Fibroblast of pulmonary artery (primary cell): ENCODE measurements around the gene OR2T4.

ENCODE experiments used
- DNase-seq: peaks from one replicate; pipeline ENCODE4 v3.0.0-alpha.2; 2010; ENCODE audit warnings: low read depth
- H3K4me3 ChIP-seq: replicated peaks from 2 replicates; pipeline ENCODE4 v1.5.1; 2011; ENCODE audit warnings: low read depth, mild to moderate bottlenecking, control low read depth, low read length, moderate library complexity
- CTCF ChIP-seq: IDR thresholded peaks from 2 replicates; pipeline ENCODE4 v1.5.1; 2011; ENCODE audit warnings: mild to moderate bottlenecking, control low read depth, low read length, inconsistent platforms; ENCODE audit errors: missing control alignments

OR2T4 gene

DNA sequence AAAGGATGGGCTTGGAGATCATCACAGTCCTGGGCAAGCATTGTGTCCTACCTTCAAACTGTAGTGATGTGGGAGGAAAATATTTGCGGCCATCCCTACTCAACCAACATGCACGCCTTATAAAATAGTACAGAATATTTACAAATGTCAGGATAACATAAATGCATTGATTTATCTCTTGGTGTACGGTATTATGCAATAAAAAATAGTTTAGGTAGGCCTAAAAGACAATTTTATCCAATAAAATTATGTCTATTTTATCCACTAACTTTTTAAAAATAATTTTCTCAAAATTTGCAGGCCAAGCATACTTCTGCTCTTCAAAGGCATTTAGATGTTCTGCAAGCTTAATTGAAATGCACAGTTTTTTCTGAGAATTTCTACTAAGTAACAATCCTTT, 41.3 kb downstream of the OR2T4 start, which contains the start of gene OR2T1:
Gene OR2T1 (plus strand): TSS at position 301 of the 400 bp plus-strand sequence. CDS start 3,100 bp downstream, outside the sequence.
- no peak within 1 kb of the TSS for H3K4me3 ChIP-seq
- TF ChIP-seq CTCF: no peak
- no peak for DNase-seq

GRCh38 chr1:248404024-248404423, 42.6 kb downstream of the OR2T4 start:
- no peak overlapping the region for H3K4me3 ChIP-seq
- TF ChIP-seq CTCF: no peak
- DNase-seq: peak; percentile 17

- TF ChIP-seq CTCF: no peak
- DNase-seq: no peak
- no peak overlapping the region for H3K4me3 ChIP-seq
Observed at GRCh38 chr1:248406721-248407692, 45.5 kb downstream of the OR2T4 start.
